ENCODE results near the gene LYST.
"Not testable (repeated sequence)": the region's sequence is repeated elsewhere in the genome, so short reads cannot be mapped to it uniquely, and the experiment has no call there.

- TF ChIP-seq, protein P1, sequence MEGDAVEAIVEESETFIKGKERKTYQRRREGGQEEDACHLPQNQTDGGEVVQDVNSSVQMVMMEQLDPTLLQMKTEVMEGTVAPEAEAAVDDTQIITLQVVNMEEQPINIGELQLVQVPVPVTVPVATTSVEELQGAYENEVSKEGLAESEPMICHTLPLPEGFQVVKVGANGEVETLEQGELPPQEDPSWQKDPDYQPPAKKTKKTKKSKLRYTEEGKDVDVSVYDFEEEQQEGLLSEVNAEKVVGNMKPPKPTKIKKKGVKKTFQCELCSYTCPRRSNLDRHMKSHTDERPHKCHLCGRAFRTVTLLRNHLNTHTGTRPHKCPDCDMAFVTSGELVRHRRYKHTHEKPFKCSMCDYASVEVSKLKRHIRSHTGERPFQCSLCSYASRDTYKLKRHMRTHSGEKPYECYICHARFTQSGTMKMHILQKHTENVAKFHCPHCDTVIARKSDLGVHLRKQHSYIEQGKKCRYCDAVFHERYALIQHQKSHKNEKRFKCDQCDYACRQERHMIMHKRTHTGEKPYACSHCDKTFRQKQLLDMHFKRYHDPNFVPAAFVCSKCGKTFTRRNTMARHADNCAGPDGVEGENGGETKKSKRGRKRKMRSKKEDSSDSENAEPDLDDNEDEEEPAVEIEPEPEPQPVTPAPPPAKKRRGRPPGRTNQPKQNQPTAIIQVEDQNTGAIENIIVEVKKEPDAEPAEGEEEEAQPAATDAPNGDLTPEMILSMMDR (IDR thresholded peaks at IDR 0.05): not testable (repeated sequence)
- TF ChIP-seq POLR2A (IDR thresholded peaks at IDR 0.05): not testable (repeated sequence)
These were observed 112.5 kb downstream of the LYST start for GRCh38 chr1:235754186-235754585.
